NCI-H774 (cell line): ENCODE results near the gene MTMR4.

ENCODE experiments used
- DNase-seq: peaks from one replicate; lab custom pipeline; 2025; lab: John Stamatoyannopoulos, UW

MTMR4 gene

GRCh38 chr17:58513965-58514769 lies at the start of gene MTMR4:
Gene MTMR4, minus strand, starts transcription at chr17:58514638. Its CDS starts 231 bp downstream, at chr17:58514407.
- peak; percentile 90 for DNase-seq

- no peak for DNase-seq
These were observed 46.1 kb upstream of the MTMR4 start for GRCh38 chr17:58560511-58560910.

DNA sequence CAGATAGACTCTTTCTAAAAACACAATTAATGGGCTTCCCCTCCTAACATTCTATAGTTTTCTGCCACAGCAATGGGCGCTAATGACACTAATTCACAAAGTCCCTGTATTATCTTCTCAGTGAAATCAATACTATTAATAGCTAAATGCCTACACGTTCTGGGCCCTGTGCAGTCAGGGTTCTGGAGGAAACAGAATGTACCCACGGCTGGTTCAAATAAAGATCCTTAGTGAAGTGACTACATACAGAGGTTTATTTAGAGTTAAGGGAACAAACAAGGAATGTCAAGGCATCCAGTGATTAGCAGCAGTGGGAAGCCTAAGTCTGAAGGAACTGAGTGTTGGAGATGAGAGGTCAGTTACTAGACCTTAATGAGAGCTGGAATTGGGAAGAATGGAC lies 43.5 kb upstream of the MTMR4 start:
- no peak for DNase-seq

DNA sequence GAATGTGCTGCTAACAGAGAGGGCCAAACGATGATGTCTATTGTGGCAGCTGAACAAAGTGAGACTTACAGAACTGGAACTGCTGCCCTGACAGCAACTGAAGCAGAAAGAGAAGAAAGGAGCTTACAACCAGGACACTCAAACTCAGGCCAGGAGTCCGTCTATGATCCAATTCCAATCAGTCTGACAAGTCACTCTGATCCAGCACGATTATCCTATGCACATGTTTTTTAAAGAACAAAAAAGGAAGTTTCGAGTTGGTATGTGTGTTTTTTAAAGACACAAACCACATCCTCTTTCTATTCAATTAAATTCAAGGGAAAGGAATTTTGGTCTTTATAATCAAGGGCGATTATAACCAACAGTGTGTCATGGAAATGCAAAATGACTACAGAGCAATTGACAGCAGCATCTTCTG lies 42.4 kb upstream of the MTMR4 start:
- DNase-seq, result no peak

- DNase-seq, result peak; percentile 8
These were observed 40.7 kb upstream of the MTMR4 start for GRCh38 chr17:58555109-58555508.

- DNase-seq, result no peak
These were observed 26.8 kb upstream of the MTMR4 start for GRCh38 chr17:58541249-58541648.

DNA sequence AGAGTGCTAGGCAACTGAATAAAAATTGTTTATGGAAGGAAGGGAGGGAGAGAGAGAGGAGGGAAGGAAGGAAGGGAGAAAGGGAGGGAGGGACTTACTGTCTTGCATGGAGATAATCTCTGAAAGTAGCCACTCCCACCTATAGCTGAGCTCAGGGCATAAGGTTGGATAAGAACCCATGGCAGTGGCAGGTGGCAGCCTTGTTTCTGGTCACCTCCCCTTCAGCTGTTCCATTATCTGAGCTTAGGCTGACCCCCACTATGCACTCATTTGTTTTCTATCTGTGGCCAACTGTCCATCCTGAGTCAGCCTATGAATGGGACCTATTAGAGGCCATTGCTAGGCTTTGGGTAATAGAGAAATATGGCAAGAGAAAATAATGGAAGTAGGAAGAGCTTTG lies 25.3 kb upstream of the MTMR4 start:
- DNase-seq, result no peak

GRCh38 chr17:58538811-58539409 lies 24.5 kb upstream of the MTMR4 start:
- DNase-seq, result no peak

DNA sequence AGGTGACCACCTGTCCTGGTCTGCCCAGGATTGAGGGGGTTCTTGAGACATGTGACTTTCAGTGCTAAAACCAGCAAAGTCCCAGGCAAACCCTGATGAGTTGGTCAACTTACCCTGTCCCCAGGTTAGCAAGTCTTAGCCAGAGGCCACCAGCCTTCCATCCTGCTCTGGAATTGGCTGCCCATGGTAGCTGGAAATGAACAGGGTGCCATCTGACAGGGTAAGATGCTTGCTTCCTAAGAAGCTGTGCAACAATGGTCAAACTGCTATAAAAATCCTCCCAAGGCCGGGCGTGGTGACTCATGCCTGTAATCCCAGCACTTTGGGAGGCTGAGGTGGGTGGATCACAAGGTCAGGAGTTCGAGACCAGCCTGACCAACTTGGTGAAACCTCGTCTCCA lies 22.8 kb upstream of the MTMR4 start:
- DNase-seq, result no peak

GRCh38 chr17:58536542-58536941 lies 22.1 kb upstream of the MTMR4 start:
- no peak for DNase-seq

- no peak for DNase-seq
These were observed 21.0 kb upstream of the MTMR4 start for GRCh38 chr17:58535431-58535830.

DNA sequence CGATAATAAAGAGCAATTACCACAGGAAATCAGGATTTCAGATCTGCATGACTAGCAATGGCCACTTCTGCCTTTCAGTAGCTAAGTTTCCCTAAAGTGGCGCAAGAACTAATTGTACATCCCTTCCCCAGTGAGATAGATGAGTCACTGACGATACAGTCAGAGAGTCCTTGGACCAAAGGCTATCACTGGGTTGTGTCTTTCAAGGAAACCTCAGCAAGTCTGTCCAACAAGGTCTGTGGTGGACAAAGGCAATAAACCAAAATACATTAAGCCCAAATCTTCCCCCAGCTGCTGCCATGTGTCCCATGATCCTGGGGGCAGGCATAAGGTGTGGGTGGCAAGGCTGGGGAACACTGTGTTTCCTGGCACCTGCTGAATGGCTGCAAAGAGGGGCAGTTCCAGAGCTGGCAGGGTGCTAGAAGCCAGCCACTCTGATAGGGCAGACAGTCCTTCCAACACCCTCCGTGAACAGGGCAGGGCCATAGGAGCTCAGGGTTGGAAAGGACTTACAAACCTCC lies 20.5 kb upstream of the MTMR4 start:
- DNase-seq, result no peak

DNA sequence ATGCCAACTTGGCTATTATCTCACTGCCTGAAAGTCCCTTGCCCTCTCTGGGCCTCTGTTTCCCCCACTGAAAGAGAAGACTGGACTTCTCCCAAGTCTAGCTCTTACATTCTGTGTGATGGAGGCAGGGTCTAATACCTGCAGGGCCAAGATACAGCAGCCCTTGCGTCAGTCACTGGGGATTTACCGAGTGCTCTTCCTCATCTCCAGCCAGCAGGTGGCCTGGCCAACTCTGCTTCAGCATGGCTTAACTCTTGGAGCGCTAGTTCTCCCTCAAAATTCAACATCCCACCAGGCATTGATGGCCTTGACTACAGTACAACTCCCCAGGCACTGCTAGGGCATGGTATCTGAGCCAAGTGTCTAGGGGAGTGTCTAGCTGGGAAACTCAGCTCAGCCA lies 19.9 kb upstream of the MTMR4 start:
- DNase-seq, result no peak

DNA sequence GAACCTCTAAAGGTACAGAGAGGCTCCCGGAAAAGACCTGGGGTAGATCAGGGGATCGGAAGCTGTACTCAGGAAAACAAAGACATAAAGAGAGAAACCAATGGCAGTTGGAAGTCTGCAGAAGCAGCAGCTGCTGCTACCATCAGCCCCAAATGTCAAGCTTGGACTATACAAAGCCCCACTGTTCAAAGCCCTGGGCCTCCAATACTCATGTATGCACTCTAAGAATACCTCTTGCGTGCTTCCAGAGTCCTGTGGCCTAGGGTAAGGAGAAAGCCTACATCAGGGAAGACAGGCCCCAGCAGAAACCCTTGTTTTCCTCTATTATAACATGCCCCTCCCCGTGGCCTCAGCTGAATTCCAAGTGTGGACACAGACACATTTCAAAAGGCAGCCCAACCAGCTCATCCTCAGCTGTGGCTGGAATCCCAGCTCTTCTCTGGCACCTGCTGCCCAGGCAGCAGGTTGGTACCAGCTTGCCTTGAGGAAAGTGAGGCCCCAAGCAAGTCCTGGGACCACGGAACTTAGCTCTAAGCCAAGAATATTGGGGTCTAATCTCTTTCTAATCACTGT lies 19.3 kb upstream of the MTMR4 start:
- DNase-seq, result no peak

GRCh38 chr17:58532555-58532951 lies 18.1 kb upstream of the MTMR4 start:
- no peak for DNase-seq

DNA sequence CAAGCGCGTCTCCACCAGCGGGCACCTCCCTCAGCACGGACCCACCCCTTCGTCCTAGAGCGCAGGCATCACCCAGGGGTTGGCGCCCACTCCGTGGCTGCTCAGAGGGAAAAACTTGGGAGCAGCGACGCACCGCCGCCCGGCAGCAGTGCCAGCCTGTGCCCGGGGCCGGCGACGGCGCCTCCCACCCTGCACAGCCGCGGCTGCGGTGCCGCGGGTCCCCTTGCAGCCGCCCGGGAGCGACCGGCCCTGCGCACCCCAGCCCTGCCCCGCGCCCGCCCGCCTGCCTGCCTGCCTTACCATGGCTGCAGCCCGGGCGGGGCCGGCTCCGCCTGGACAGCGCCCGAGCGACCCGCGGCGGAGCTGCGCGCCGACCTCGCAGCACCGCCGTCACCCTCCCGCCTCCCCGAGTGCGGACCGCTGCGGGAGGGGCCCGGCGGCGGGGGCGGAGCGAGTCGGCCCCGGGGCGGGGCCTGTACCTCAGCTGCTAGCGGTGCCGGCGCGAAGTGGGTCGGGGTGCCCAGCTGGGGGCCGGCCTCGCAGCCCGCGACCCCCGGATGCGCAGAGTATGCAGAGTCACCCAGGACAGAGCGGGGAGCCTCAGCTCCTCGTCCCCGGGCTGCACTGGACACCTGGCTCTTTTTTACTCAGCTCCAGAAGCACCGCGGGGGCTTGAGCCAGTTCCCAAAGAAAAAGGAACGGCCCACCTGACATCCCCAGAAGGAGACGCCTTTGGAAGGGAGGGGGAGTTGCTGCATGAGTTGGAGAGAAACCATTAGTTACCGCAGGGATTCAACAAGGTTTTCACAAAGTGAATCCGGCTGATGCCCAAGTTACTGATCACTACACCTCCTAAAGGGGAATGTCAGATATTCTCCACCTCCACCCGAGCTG lies 17.5 kb upstream of the MTMR4 start:
- peak; percentile 68 for DNase-seq

- no peak for DNase-seq
These were observed 16.7 kb upstream of the MTMR4 start for GRCh38 chr17:58531122-58531521.

- no peak for DNase-seq
These were observed 16.2 kb upstream of the MTMR4 start for GRCh38 chr17:58530655-58531054.

DNA sequence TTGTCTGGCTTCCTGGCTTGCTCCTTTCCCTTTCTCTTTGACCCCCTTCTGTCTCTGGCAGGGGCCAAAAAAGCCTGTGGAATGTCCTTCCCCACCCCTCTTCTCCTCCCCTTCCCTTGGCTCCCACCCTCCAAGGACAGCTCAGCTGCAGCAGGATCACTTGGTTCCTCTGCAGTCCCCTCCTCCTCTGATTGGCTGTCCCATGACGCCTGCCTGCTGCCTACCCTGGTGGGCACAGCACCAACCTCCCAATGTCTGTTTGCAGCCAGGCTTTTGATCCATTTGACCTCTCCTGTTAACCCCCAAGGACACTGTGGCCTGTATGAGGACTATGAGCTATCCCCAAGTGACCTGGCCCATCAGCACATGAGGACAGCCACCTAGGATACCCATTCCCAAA lies 14.8 kb upstream of the MTMR4 start:
- no peak for DNase-seq

DNA sequence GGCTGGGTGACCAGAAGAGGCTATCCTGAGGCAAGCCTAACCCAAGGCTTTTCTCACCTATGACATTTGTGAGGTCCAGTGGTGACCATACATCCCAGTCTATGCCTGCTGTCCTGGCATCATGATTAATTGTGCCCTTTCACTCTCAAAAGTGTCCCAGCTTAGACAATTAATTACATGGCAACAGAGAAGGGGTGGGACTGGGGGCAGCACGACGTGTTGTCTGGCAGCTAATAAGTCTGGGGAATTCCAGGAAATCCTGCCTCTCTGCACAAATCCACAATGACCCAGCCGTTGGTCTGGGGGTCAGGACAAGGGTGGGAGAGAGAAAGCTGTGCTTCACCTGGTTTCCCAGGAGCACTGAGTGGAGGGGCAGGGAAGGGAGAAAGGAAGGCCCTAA lies 14.0 kb upstream of the MTMR4 start:
- DNase-seq, result no peak

DNA sequence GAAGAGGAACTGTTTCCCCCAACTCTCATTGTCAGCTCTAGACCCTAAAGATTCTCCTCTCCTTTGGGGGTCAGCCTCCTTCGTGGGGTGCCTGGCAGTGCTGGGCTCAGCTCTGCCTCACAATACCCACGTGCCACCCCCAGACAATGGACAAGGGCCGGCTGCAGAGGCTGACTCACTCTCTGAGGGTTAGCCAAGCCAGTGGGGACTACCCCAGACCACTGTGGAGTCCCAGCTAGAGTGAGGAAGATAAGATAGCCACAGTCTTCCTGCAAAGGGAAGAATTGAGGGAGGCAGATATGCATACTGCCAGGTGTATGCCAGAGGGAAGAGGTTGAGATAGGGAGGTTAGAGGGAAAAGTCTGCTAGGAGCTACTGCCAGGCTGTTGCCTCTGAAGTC lies 13.5 kb upstream of the MTMR4 start:
- DNase-seq, result no peak

DNA sequence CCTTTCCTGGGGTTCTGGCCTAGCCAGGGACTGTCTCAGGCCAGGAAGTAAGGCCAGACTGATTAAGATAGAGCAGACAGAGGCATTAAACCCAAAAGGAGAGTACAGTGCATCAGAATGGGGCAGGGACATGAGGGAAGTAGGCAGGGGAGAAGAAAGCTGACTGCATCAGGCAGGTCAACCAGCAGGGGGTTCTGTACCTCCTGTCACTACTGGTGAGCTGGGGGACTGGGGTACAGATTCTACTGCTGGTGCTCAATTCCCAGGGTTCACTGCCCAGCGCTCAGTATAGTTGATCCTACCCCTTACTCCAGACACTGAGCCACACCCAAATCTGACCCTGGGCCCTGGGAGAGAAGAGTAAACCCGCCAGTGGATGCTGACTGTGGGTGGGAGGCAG lies 12.9 kb upstream of the MTMR4 start:
- no peak for DNase-seq
